SH-SY5Y (cell line): ENCODE data around the gene LCMT1.

Source experiments
- GATA2 ChIP-seq: IDR thresholded peaks from 2 replicates; pipeline ENCODE4 v1.6.1; 2011; ENCODE audit warnings: mild to moderate bottlenecking, low read depth, low read length
- GATA3 ChIP-seq: IDR thresholded peaks from 2 replicates; pipeline ENCODE4 v1.6.1; 2011; ENCODE audit warnings: low read depth, mild to moderate bottlenecking, low read length, moderate library complexity

Gene LCMT1

DNA sequence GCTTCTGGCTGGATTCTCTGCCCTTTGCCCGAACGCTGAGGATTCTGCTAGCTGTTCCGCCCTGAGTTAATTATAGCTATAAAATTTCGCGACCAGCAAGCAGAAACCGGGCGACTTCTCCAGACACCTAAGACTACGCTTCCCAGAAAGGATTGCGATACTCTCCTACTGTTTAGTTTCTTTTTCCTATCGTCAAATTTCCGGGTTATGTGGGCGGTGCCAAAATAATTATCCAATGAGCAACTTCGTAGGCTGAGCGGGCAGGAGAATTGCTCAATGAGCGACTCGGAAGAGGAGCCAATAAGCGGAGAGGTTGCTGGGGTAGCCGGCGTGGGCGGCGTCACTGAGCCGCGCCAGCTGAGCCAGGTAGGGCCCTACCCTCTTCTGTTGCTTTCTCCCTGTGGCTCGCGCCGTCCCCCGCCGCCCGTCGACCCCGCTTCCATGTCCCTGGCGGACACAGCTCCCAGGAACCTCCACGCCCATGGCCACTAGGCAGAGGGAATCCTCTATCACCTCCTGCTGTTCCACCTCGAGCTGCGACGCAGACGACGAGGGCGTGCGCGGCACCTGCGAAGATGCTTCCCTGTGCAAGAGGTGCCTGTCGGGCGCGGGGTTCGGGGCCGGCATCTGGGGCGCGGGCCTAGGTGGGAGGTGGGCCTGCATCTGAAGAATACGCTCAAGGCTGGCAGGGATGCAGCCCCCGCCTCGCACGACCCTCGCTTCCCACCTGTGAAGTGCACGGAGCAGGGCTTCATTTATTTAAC lies at the start of gene LCMT1:
Gene LCMT1, plus strand, starts transcription at position 340 of the 764 bp plus-strand sequence. Its CDS starts 142 bp downstream, at position 482.
- TF ChIP-seq GATA3 (no peak), GATA2 (no peak)

DNA sequence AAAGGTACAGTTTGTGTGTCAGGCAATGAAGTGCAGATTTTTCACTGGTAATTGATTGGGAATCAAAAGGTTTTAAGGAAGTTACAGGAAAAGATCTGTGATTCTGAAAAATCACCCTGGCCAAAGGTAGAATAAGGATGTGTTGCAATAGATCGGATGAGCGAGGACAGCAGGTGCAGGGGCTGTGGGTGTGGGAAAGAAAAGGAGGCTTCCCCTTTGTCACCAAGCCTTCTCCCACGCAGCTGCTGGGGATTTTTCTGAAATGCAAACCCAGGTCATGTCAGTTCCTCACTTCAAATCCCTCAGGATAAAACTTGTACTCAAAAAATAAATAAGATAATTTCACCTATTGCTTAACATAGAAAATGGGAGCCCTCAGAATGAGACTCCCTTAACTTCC lies 48.4 kb upstream of the LCMT1 start:
- TF ChIP-seq GATA3 = no peak
- TF ChIP-seq GATA2 = no peak

- TF ChIP-seq GATA2 (no peak), GATA3 (no peak)
These were observed 47.7 kb upstream of the LCMT1 start for GRCh38 chr16:25063865-25064264.

DNA sequence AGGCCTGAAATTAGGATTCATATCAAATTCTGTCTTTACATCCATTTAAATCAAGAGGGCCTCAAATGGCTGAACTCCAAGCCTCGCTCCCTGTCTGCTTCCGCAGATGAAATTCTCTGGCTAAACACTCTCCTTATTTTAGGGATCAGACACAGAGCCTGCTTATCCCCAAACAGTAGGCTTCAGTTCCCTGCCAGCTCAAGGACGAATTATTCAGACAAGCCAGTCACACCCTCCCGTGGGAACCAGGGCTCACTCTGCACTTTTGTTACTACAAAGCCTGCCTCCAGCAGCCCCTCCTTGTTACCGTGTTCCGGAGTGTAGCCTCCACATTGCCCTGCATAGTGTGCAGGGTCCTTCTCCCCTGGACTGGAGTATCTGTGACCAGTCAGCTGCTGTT lies 46.6 kb upstream of the LCMT1 start:
- TF ChIP-seq GATA3 = no peak
- TF ChIP-seq GATA2 = no peak

DNA sequence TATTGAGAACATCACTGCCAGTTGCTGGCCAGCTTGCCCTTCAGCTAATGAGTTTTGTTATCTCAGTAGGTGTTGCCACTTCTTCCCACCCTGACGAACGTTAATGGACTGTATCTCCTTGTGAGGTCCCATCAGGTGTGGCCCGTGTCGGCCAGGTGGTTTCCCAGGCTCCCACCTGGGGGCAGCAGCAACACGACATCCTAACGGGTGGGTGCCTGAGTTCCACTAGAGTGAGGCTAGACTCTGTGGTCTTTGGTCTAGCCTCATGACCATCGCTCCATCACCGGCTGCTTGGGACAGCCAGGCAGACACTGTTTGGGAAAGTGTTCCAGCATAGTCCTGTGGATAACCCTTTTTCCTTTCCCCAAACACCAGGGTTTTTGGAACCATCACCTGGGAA lies 45.6 kb upstream of the LCMT1 start:
- TF ChIP-seq GATA3 (no peak), GATA2 (no peak)

DNA sequence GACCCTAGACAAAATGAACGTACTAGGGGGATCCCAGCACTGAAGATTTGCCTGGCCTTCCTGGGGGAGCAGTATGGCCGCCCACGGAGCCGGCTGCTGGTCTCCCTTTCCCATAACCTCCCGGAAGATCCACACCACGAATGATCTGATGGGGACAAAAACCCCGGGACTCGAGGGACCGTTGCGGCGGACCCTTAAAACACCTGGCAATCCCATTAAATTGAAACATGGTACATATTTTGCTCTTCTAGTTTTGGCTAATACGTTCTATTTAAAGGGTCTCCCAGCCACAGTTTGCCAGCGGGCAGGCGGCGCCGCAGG lies 45.2 kb upstream of the LCMT1 start:
- no peak for TF ChIP-seq GATA3

- TF ChIP-seq GATA3 (no peak), GATA2 (no peak)
These were observed 44.6 kb upstream of the LCMT1 start for GRCh38 chr16:25066747-25067631.

DNA sequence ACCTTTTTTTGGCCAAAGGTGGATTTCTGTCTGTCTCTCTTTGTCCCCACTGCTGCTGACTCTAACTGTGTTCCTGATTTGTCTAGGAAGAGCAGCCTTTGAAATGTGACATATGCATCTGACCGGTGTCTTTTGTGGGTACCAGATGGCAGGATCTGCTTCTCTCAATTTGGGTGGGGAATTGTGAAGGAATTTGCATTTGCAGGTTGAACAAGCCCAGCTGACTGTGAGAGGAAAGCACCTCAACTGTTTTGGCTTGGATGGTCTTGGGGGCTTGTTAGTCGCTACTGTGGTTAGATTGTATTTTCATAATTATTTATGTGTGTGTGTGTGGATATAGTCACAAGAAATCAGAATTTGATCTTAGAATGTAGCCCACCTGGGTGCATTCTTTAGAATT lies 37.7 kb upstream of the LCMT1 start:
- no peak for TF ChIP-seq GATA3
- no peak for TF ChIP-seq GATA2

DNA sequence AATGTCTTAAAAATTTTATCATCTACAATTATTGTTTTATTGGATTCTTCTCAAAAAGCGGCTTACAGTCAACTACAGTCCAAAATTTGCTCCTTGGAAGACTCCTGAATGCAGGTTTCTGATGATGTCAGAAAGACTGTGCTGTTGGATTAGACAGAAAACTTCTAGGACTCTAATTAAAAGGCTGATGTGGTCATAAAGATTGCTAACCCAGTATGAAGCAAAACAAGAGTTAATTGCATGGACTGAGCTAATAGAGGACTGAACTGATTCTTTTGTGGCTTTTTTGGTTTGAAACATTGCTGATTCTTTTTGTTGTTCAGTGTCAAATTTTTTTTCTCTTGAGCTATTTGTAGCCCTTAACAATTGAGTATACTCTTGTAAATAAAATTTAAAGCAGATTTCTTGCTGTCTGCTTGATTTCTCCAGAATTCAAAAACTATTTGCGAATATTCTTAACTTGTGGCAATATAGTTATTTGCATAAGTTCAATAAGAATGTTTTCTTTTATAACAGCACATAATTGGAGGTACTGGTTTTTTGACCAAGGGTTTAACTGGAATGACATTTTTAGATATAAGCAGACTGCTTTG lies 33.1 kb upstream of the LCMT1 start:
- no peak for TF ChIP-seq GATA2
- TF ChIP-seq GATA3 = no peak

GRCh38 chr16:25079637-25080378 lies 31.7 kb upstream of the LCMT1 start:
- TF ChIP-seq GATA3 (no peak), GATA2 (no peak)

DNA sequence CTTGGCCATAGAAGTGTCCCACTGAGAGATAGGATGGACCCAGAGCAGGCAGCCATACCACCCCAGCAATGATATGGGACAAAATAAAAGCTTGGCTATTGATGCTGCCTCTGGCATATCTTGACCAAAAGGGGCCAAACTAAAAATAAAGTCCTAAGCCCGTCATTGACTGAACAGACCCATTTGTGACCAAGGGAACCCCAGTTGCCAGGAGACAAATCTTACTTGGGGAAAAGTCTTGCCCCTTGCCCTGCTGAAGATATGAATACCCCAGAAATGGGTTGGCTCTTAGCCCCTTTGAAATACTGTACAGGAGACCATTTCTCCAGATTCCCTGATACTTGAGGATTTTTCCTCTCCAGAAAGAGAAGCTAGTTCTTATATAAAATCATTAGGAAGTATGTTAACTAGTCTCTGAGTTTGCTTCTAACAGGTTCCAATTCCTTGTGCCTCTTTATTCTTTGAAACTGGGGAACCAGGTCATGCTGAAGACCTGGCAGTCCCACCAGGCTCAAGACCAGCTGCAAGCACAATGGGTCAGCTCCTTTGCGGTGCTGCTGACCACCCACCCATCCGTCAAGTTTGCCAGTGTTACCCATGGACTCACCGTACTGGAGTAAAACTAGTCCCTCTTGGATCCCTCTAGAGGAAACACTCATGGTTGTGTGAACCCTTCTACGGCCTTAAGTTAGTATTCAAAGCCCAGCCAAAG lies 31.0 kb upstream of the LCMT1 start:
- TF ChIP-seq GATA3 (no peak), GATA2 (no peak)

DNA sequence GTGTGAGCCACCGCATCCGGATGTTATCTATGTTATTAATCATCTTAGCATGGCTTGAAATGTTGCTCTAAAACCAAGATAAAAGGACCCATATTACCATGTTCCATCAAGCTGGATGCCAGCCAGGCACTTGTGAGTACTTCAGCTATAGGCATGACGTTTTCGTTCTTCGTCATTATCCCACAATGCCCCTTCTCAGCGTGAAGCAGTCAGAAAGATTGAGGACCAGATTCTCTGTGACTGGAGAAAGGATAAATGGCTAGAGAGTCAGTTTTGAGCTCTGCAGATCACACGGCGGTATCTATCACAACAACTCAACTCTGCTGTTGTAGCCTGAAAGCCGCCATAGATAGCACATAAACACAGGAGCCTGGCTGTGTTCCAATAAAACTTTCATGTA lies 29.8 kb upstream of the LCMT1 start:
- TF ChIP-seq GATA2 (no peak), GATA3 (no peak)

- TF ChIP-seq GATA3 (no peak), GATA2 (no peak)
These were observed 28.5 kb upstream of the LCMT1 start for GRCh38 chr16:25083065-25083464.

DNA sequence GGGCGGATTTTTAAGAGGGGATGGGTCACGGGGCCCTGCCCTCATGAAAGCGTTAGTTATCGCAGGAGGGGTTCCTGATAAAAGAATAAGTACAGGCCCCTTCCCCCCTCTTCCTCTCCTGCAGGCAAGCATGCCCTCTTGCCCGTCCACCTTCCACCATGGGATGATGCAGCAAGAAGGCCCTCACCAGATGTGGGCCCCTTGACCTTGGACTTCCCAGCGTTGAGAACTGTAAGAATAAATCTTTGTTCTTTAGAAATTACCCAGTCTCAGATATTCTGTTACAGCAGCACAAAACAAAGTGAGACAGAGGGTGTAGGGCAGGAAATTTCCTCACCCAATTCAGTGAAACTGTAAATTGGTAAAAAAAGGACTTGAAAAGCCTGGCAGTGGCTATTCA lies 27.8 kb upstream of the LCMT1 start:
- no peak for TF ChIP-seq GATA3

DNA sequence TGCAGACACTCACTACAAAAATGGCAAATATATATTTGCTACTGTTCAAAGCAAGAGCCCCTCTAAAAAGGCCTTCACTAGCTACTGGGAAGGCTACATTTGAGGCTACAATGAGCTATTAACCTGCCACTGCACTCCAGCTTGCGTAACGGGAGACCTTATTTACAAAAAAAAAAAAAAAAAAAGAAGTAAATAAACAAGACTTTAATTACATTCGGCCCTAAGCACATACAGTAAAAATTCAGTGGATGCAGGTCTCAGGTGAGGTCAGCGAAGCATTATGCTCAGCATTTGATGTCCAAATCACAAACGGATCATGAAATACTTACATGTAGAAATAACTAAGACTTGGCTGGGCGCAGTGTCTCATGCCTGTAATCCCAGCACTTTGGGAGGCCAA lies 26.7 kb upstream of the LCMT1 start:
- TF ChIP-seq GATA3 (no peak), GATA2 (no peak)
